ENCODE data around the gene GCN1.

Gene GCN1

GRCh38 chr12:120229487-120230325 is 35.2 kb upstream of the GCN1 start:
- DNase-seq: peak; percentile 54
- in situ Hi-C loops (cut with HindIII; ENCODE audit: low pct_ligation_motif_present, low pct_unique_long_range_greater_than_20kb, low sequenced_read_pairs): loop anchor here (10.0 kb wide), 1 partner anchor 75 kb away; the partner anchor contains the start of gene SIRT4

GRCh38 chr12:120229071-120229486 is 34.6 kb upstream of the GCN1 start:
- in situ Hi-C loops (cut with HindIII; ENCODE audit: low pct_ligation_motif_present, low pct_unique_long_range_greater_than_20kb, low sequenced_read_pairs): loop anchor here (10.0 kb wide), 1 partner anchor 76 kb away; the partner anchor contains the start of gene SIRT4
- peak; percentile 33 for DNase-seq

- in situ Hi-C loops (cut with HindIII; ENCODE audit: low pct_ligation_motif_present, low pct_unique_long_range_greater_than_20kb, low sequenced_read_pairs): loop anchor here (10.0 kb wide), 1 partner anchor 76 kb away; the partner anchor contains the start of gene SIRT4
- peak; percentile 91 for DNase-seq
These were observed 34.0 kb upstream of the GCN1 start for GRCh38 chr12:120228291-120229070.

- DNase-seq: no peak
- in situ Hi-C loops (cut with HindIII; ENCODE audit: low pct_ligation_motif_present, low pct_unique_long_range_greater_than_20kb, low sequenced_read_pairs): loop anchor here (10.0 kb wide), 1 partner anchor 77 kb away; the partner anchor contains the start of gene SIRT4
These were observed 33.5 kb upstream of the GCN1 start for GRCh38 chr12:120228041-120228290.

GRCh38 chr12:120227233-120228040 is 32.9 kb upstream of the GCN1 start:
- no peak for DNase-seq
- in situ Hi-C loops (cut with HindIII; ENCODE audit: low pct_ligation_motif_present, low pct_unique_long_range_greater_than_20kb, low sequenced_read_pairs): loop anchor here (10.0 kb wide), 1 partner anchor 77 kb away; the partner anchor contains the start of gene SIRT4

GRCh38 chr12:120225852-120226640 is 31.5 kb upstream of the GCN1 start:
- in situ Hi-C loops (cut with HindIII; ENCODE audit: low pct_ligation_motif_present, low pct_unique_long_range_greater_than_20kb, low sequenced_read_pairs): loop anchor here (10.0 kb wide), 1 partner anchor 79 kb away; the partner anchor contains the start of gene SIRT4
- DNase-seq: no peak

- DNase-seq: no peak
- in situ Hi-C loops (cut with HindIII; ENCODE audit: low pct_ligation_motif_present, low pct_unique_long_range_greater_than_20kb, low sequenced_read_pairs): loop anchor here (10.0 kb wide), 1 partner anchor 80 kb away; the partner anchor contains the start of gene SIRT4
These were observed 30.7 kb upstream of the GCN1 start for GRCh38 chr12:120225200-120225558.

- no peak for DNase-seq
- in situ Hi-C loops (cut with HindIII; ENCODE audit: low pct_ligation_motif_present, low pct_unique_long_range_greater_than_20kb, low sequenced_read_pairs): loop anchor here (5.0 to 10.0 kb wide), 2 partner anchors 43 to 80 kb away; partner anchors contain the start of genes PXN and SIRT4
These were observed 30.0 kb upstream of the GCN1 start for GRCh38 chr12:120224304-120225199.

- in situ Hi-C loops (cut with HindIII; ENCODE audit: low pct_ligation_motif_present, low pct_unique_long_range_greater_than_20kb, low sequenced_read_pairs): loop anchor here (5.0 to 10.0 kb wide), 2 partner anchors 44 to 81 kb away; partner anchors contain the start of genes PXN and SIRT4
- DNase-seq: no peak
These were observed 29.2 kb upstream of the GCN1 start for GRCh38 chr12:120223458-120224303.

GRCh38 chr12:120222288-120222832 is 27.8 kb upstream of the GCN1 start:
- no peak for DNase-seq
- in situ Hi-C loops (cut with HindIII; ENCODE audit: low pct_ligation_motif_present, low pct_unique_long_range_greater_than_20kb, low sequenced_read_pairs): loop anchor here (5.0 to 10.0 kb wide), 2 partner anchors 45 to 82 kb away; partner anchors contain the start of genes PXN and SIRT4

GRCh38 chr12:120221576-120221900 is 27.0 kb upstream of the GCN1 start:
- in situ Hi-C loops (cut with HindIII; ENCODE audit: low pct_ligation_motif_present, low pct_unique_long_range_greater_than_20kb, low sequenced_read_pairs): loop anchor here (5.0 to 10.0 kb wide), 2 partner anchors 46 to 83 kb away; partner anchors contain the start of genes PXN and SIRT4

GRCh38 chr12:120220838-120221575 is 26.5 kb upstream of the GCN1 start:
- no peak for DNase-seq
- in situ Hi-C loops (cut with HindIII; ENCODE audit: low pct_ligation_motif_present, low pct_unique_long_range_greater_than_20kb, low sequenced_read_pairs): loop anchor here (5.0 to 10.0 kb wide), 2 partner anchors 46 to 84 kb away; partner anchors contain the start of genes PXN and SIRT4

More at GRCh38 chr12:120221576-120221900, 27.0 kb upstream of the GCN1 start:
- no peak for DNase-seq

GRCh38 chr12:120218680-120219606 is 24.4 kb upstream of the GCN1 start:
- DNase-seq: no peak

More at GRCh38 chr12:120218680-120219606, 24.4 kb upstream of the GCN1 start:
- in situ Hi-C loops (cut with HindIII; ENCODE audit: low pct_ligation_motif_present, low pct_unique_long_range_greater_than_20kb, low sequenced_read_pairs): no loop called here

All from ACHN (cell line).